H9 (cell line): ENCODE results near the gene NFYC. TPM values are rescaled to one million over a fixed set of nuclear protein-coding genes. Genes with fewer than 3 reads are reported as not detected.

Experiments
- DNase-seq: peaks from one replicate; pipeline ENCODE4 v3.0.0-alpha.2; 2017
- H2AFZ ChIP-seq: one replicate; pipeline ENCODE4 v1.6.1; 2013; ENCODE audit warnings: mild to moderate bottlenecking, low read length, control low read depth, moderate library complexity
- H2AK5ac ChIP-seq: 2 replicates; pipeline ENCODE4 v1.6.1; 2013; ENCODE audit warnings: low read length, control low read depth, mixed read lengths; ENCODE audit not compliant: insufficient read length
- H2BK120ac ChIP-seq: one replicate; pipeline ENCODE4 v1.6.1; 2013; ENCODE audit warnings: low read depth, mild to moderate bottlenecking, low read length, control low read depth, inconsistent platforms; ENCODE audit not compliant: poor library complexity, severe bottlenecking
- H2BK12ac ChIP-seq: 2 replicates; pipeline ENCODE4 v1.6.1; 2013; ENCODE audit warnings: low read length, control low read depth, mixed read lengths, low read depth; ENCODE audit not compliant: insufficient read length
- H2BK15ac ChIP-seq: 2 replicates; pipeline ENCODE4 v1.6.1; 2013; ENCODE audit warnings: low read depth, low read length, control low read depth
- H2BK20ac ChIP-seq: one replicate; pipeline ENCODE4 v1.6.1; 2013; ENCODE audit warnings: low read depth, mild to moderate bottlenecking, low read length, control low read depth, inconsistent platforms; ENCODE audit not compliant: poor library complexity, severe bottlenecking
- H2BK5ac ChIP-seq: 2 replicates; pipeline ENCODE4 v1.6.1; 2013; ENCODE audit warnings: low read length, control low read depth, mixed read lengths; ENCODE audit not compliant: insufficient read length
- H3K14ac ChIP-seq: 2 replicates; pipeline ENCODE4 v1.6.1; 2013; ENCODE audit warnings: low read length, control low read depth; ENCODE audit not compliant: insufficient read depth
- H3K18ac ChIP-seq: 2 replicates; pipeline ENCODE4 v1.6.1; 2013; ENCODE audit warnings: low read depth, mild to moderate bottlenecking, mixed read lengths, low read length, control low read depth; ENCODE audit not compliant: insufficient read length
- H3K23ac ChIP-seq: 2 replicates; pipeline ENCODE4 v1.6.1; 2013; ENCODE audit warnings: low read length, control low read depth, mixed read lengths, low read depth; ENCODE audit not compliant: insufficient read length
- H3K23me2 ChIP-seq: 2 replicates; pipeline ENCODE4 v1.6.1; 2013; ENCODE audit warnings: low read depth, mild to moderate bottlenecking, mixed read lengths, low read length, control low read depth; ENCODE audit not compliant: insufficient read length, poor library complexity, severe bottlenecking
- H3K27ac ChIP-seq: 2 replicates; pipeline ENCODE4 v1.5.1; 2013; ENCODE audit warnings: low read length, control low read depth, mixed read lengths, low read depth; ENCODE audit not compliant: insufficient read length
- H3K27me3 ChIP-seq: 2 replicates; pipeline ENCODE4 v1.6.1; 2013; ENCODE audit warnings: low read length, control low read depth, inconsistent platforms; ENCODE audit not compliant: insufficient read depth
- H3K4ac ChIP-seq: 2 replicates; pipeline ENCODE4 v1.6.1; 2013; ENCODE audit warnings: low read depth, mild to moderate bottlenecking, control low read depth, inconsistent platforms, low read length, moderate library complexity
- H3K4me1 ChIP-seq: 2 replicates; pipeline ENCODE4 v1.6.1; 2013; ENCODE audit warnings: low read length, control low read depth, inconsistent platforms; ENCODE audit not compliant: insufficient read depth
- H3K4me2 ChIP-seq: 2 replicates; pipeline ENCODE4 v1.6.1; 2013; ENCODE audit warnings: low read length, control low read depth, mixed read lengths; ENCODE audit not compliant: insufficient read length, insufficient read depth
- H3K56ac ChIP-seq: 2 replicates; pipeline ENCODE4 v1.6.1; 2013; ENCODE audit warnings: low read depth, mild to moderate bottlenecking, mixed read lengths, low read length, control low read depth; ENCODE audit not compliant: insufficient read length
- H3K79me1 ChIP-seq: 2 replicates; pipeline ENCODE4 v1.6.1; 2013; ENCODE audit warnings: low read depth, mild to moderate bottlenecking, moderate library complexity, low read length, control low read depth, inconsistent platforms; ENCODE audit not compliant: insufficient read depth, poor library complexity, severe bottlenecking
- H3K79me2 ChIP-seq: 2 replicates; pipeline ENCODE4 v1.6.1; 2013; ENCODE audit warnings: low read length, control low read depth, inconsistent platforms; ENCODE audit not compliant: insufficient read depth
- H3K9ac ChIP-seq: 2 replicates; pipeline ENCODE4 v1.6.1; 2013; ENCODE audit warnings: low read length, control low read depth, mixed read lengths; ENCODE audit not compliant: insufficient read length; ENCODE audit errors: extremely low read depth
- H3K9me3 ChIP-seq: one replicate; pipeline ENCODE4 v1.6.1; 2013; ENCODE audit warnings: low read depth, low read length, inconsistent platforms; ENCODE audit not compliant: control insufficient read depth
- H3T11ph ChIP-seq: one replicate; pipeline ENCODE4 v1.6.1; 2013; ENCODE audit warnings: mild to moderate bottlenecking, low read length, control low read depth, inconsistent platforms
- H4K20me1 ChIP-seq: one replicate; pipeline ENCODE4 v1.6.1; 2013; ENCODE audit not compliant: control insufficient read depth, insufficient read length, insufficient read depth
- H4K5ac ChIP-seq: 2 replicates; pipeline ENCODE4 v1.6.1; 2013; ENCODE audit warnings: low read depth, mild to moderate bottlenecking, mixed read lengths, low read length, control low read depth; ENCODE audit not compliant: insufficient read length
- H4K8ac ChIP-seq: replicated peaks from 2 replicates; pipeline ENCODE4 v1.6.1; 2013; ENCODE audit warnings: low read length, control low read depth, mixed read lengths, low read depth; ENCODE audit not compliant: insufficient read length
- H4K91ac ChIP-seq: 2 replicates; pipeline ENCODE4 v1.6.1; 2013; ENCODE audit warnings: low read depth, mild to moderate bottlenecking, moderate library complexity, mixed read lengths, low read length, control low read depth; ENCODE audit not compliant: insufficient read length
- H3K27ac Mint-ChIP-seq, 3 experiments: 2 replicates in 2 of 3; 3 replicates in 1 of 3; pipeline ENCODE4 v1.8.0; 2020 to 2021; ENCODE audit warnings: mixed read lengths in 3 of 3, mild to moderate bottlenecking in 1 of 3, moderate library complexity in 1 of 3
- H3K27me3 Mint-ChIP-seq: 2 replicates; pipeline ENCODE4 v1.8.0; 2021; ENCODE audit warnings: low read depth, mild to moderate bottlenecking, moderate library complexity, mixed read lengths
- H3K36me3 Mint-ChIP-seq, 3 experiments: 2 replicates in 2 of 3; 3 replicates in 1 of 3; pipeline ENCODE4 v1.8.0; 2020 to 2021; ENCODE audit warnings: low read depth in 3 of 3, mixed read lengths in 3 of 3; ENCODE audit not compliant: insufficient read depth in 1 of 3
- H3K4me1 Mint-ChIP-seq, 2 experiments: 2 replicates each; pipeline ENCODE4 v1.8.0; 2020; ENCODE audit warnings: mixed read lengths in 2 of 2
- H3K4me3 Mint-ChIP-seq, 2 experiments: 2 replicates in 1 of 2; 3 replicates in 1 of 2; pipeline ENCODE4 v1.8.0; 2020 to 2021; ENCODE audit warnings: mild to moderate bottlenecking in 2 of 2, mixed read lengths in 2 of 2, moderate library complexity in 1 of 2
- H3K9me3 Mint-ChIP-seq, 2 experiments: 2 replicates in 1 of 2; 3 replicates in 1 of 2; pipeline ENCODE4 v1.8.0; 2020; ENCODE audit warnings: mild to moderate bottlenecking in 2 of 2, mixed read lengths in 2 of 2, moderate library complexity in 1 of 2
- CTCF ChIP-seq: fragments of 200-600 bp; sonication (generic); conservative IDR thresholded peaks from 3 replicates; pipeline ENCODE4 v1.8.0; 2021; ENCODE audit warnings: antibody characterized with exemption, mild to moderate bottlenecking
- WGBS: extraction: QIAGEN DNeasy Blood & Tissue Kit; methylation state at CpG from one replicate; pipeline ENCODE4 v1.1.7; 2013; ENCODE audit warnings: missing lambda C conversion rate, low lambda C conversion rate, mixed read lengths; ENCODE audit not compliant: insufficient read length; ENCODE audit errors: extremely low coverage; 5-methylcytosine and 5-hydroxymethylcytosine counted together
- total RNA-seq: library from RNA; stranded (reverse); gene quantifications from 2 replicates; pipeline ENCODE4 v1.2.1, GENCODE V29; 2021

Gene NFYC
- total RNA-seq, 1 experiment from 2014 or later: 54.7 TPM

GRCh38 chr1:40751802-40752201 is 60.3 kb downstream of the NFYC start:
- no CpG with 5 or more reads among the region's 4 CpGs for WGBS

More at GRCh38 chr1:40751802-40752201, 60.3 kb downstream of the NFYC start:
- no peaks in the 10 kb centered on the region for H3K9me3 Mint-ChIP-seq
- H3K23me2 ChIP-seq: no peaks in the 10 kb centered on the region
- H3T11ph ChIP-seq: no peak overlapping the region
- H3K56ac ChIP-seq: no peak overlapping the region
- TF ChIP-seq CTCF: no peak
- H4K20me1 ChIP-seq: no peaks in the 10 kb centered on the region
- no peak overlapping the region for H3K14ac ChIP-seq
- no peaks in the 10 kb centered on the region for H3K4me1 ChIP-seq
- H3K27ac ChIP-seq: no peak overlapping the region
- no peak overlapping the region for H3K23ac ChIP-seq
- no peaks in the 10 kb centered on the region for H3K27me3 Mint-ChIP-seq
- H2BK120ac ChIP-seq: no peak overlapping the region
- H2BK20ac ChIP-seq: no peak overlapping the region
- no peaks in the 10 kb centered on the region for H3K9me3 ChIP-seq
- H2AFZ ChIP-seq: no peak overlapping the region
- no peak overlapping the region for H2BK5ac ChIP-seq
- H3K4me3 Mint-ChIP-seq: no peak overlapping the region
- H2AK5ac ChIP-seq: no peak overlapping the region
- H3K79me1 ChIP-seq: no peaks in the 10 kb centered on the region
- no peak overlapping the region for H3K4me2 ChIP-seq
- no peak overlapping the region for H3K18ac ChIP-seq
- H4K5ac ChIP-seq: no peak overlapping the region
- no peak overlapping the region for H2BK12ac ChIP-seq
- no peak overlapping the region for H3K4ac ChIP-seq
- H2BK15ac ChIP-seq: no peak overlapping the region
- no peaks in the 10 kb centered on the region for H3K79me2 ChIP-seq
- 0 out of 4 replicates have a peak, but pooled peaks cover 0 to 2% of the 10 kb centered on the region in 2 experiments for H3K4me1 Mint-ChIP-seq
- H3K36me3 Mint-ChIP-seq: peaks cover 22 to 91% (median 83%) of the 10 kb centered on the region in 3 experiments; a peak in 6 of 7 replicates
- no peaks in the 10 kb centered on the region for H3K27me3 ChIP-seq
- no peak overlapping the region for H3K27ac Mint-ChIP-seq
- DNase-seq: no peak
- no peak overlapping the region for H4K8ac ChIP-seq
- H4K91ac ChIP-seq: no peak overlapping the region
- H3K9ac ChIP-seq: no peak overlapping the region
